ENCODE measurements around the gene OSBPL3. TPM values are rescaled to one million over a fixed set of nuclear protein-coding genes. Genes with fewer than 3 reads are reported as not detected.

Gene OSBPL3
- total and polyA plus RNA-seq, 4 donors: 0.28 to 3.0 (median 1.1) TPM

DNA sequence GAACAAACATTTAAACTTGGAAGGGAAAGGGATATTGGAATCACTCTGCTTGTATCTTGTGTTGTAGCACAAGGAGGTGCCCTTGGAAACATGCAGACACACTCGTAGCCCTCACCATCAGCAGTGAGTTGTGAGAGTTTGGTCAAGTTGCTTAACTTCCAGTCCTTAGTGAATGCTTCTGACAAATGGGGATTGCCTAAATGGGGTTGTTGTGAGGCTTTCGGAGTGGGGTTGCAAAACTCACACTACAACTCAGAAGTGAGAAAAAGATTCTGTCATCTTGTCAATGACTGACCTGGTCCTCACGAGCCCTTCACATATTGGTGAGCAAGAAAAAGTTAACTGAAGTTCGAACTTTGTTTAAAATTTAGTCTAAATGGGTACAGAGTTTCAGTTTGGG, 193.7 kb downstream of the OSBPL3 start:
- no peak for DNase-seq (ENCODE audit: low spot score)
- 83% methylated on average over 4 of the region's 4 CpGs for WGBS
- H3K4me3 ChIP-seq (ENCODE audit: low read depth in 1 of 3, low read length in 3 of 3): no peak overlapping the region
- no peak overlapping the region for H3K27ac ChIP-seq (ENCODE audit: low read depth in 1 of 2, low read length in 2 of 2)
- no peak for TF ChIP-seq YY1 (IDR thresholded peaks at IDR 0.05)
- no peak for TF ChIP-seq GABPA (IDR thresholded peaks at IDR 0.05 in 1 of 2, conservative IDR thresholded peaks at IDR 0.05 in 1 of 2)
- no peak for TF ChIP-seq RXRA (IDR thresholded peaks at IDR 0.05)
- TF ChIP-seq, protein P1, sequence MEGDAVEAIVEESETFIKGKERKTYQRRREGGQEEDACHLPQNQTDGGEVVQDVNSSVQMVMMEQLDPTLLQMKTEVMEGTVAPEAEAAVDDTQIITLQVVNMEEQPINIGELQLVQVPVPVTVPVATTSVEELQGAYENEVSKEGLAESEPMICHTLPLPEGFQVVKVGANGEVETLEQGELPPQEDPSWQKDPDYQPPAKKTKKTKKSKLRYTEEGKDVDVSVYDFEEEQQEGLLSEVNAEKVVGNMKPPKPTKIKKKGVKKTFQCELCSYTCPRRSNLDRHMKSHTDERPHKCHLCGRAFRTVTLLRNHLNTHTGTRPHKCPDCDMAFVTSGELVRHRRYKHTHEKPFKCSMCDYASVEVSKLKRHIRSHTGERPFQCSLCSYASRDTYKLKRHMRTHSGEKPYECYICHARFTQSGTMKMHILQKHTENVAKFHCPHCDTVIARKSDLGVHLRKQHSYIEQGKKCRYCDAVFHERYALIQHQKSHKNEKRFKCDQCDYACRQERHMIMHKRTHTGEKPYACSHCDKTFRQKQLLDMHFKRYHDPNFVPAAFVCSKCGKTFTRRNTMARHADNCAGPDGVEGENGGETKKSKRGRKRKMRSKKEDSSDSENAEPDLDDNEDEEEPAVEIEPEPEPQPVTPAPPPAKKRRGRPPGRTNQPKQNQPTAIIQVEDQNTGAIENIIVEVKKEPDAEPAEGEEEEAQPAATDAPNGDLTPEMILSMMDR (IDR thresholded peaks at IDR 0.05; ENCODE audit: low read depth, low read length, missing input control): no peak
- no peak for TF ChIP-seq NR2F2 (IDR thresholded peaks at IDR 0.05)
- no peak for TF ChIP-seq HNF4A (conservative IDR thresholded peaks at IDR 0.05)
- no peak for TF ChIP-seq HNF4G (IDR thresholded peaks at IDR 0.05)
- no peak for TF ChIP-seq RAD21 (IDR thresholded peaks at IDR 0.05)
- TF ChIP-seq, protein P2, sequence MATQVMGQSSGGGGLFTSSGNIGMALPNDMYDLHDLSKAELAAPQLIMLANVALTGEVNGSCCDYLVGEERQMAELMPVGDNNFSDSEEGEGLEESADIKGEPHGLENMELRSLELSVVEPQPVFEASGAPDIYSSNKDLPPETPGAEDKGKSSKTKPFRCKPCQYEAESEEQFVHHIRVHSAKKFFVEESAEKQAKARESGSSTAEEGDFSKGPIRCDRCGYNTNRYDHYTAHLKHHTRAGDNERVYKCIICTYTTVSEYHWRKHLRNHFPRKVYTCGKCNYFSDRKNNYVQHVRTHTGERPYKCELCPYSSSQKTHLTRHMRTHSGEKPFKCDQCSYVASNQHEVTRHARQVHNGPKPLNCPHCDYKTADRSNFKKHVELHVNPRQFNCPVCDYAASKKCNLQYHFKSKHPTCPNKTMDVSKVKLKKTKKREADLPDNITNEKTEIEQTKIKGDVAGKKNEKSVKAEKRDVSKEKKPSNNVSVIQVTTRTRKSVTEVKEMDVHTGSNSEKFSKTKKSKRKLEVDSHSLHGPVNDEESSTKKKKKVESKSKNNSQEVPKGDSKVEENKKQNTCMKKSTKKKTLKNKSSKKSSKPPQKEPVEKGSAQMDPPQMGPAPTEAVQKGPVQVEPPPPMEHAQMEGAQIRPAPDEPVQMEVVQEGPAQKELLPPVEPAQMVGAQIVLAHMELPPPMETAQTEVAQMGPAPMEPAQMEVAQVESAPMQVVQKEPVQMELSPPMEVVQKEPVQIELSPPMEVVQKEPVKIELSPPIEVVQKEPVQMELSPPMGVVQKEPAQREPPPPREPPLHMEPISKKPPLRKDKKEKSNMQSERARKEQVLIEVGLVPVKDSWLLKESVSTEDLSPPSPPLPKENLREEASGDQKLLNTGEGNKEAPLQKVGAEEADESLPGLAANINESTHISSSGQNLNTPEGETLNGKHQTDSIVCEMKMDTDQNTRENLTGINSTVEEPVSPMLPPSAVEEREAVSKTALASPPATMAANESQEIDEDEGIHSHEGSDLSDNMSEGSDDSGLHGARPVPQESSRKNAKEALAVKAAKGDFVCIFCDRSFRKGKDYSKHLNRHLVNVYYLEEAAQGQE (IDR thresholded peaks at IDR 0.05): no peak
- TF ChIP-seq, protein P3, sequence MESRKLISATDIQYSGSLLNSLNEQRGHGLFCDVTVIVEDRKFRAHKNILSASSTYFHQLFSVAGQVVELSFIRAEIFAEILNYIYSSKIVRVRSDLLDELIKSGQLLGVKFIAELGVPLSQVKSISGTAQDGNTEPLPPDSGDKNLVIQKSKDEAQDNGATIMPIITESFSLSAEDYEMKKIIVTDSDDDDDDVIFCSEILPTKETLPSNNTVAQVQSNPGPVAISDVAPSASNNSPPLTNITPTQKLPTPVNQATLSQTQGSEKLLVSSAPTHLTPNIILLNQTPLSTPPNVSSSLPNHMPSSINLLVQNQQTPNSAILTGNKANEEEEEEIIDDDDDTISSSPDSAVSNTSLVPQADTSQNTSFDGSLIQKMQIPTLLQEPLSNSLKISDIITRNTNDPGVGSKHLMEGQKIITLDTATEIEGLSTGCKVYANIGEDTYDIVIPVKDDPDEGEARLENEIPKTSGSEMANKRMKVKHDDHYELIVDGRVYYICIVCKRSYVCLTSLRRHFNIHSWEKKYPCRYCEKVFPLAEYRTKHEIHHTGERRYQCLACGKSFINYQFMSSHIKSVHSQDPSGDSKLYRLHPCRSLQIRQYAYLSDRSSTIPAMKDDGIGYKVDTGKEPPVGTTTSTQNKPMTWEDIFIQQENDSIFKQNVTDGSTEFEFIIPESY (IDR thresholded peaks at IDR 0.05): no peak
- no peak for TF ChIP-seq FOXA2 (IDR thresholded peaks at IDR 0.05)
- TF ChIP-seq EGR1 (IDR thresholded peaks at IDR 0.05; ENCODE audit: low read depth in 2 of 2): no peak
- H3K36me3 ChIP-seq (ENCODE audit: control insufficient read depth in 4 of 4, insufficient read depth in 3 of 4, low read depth in 1 of 4, low read length in 3 of 4): no peaks in the 10 kb centered on the region
- no peaks in the 10 kb centered on the region for H3K4me1 ChIP-seq (ENCODE audit: control insufficient read depth in 4 of 4, insufficient read depth in 4 of 4, low read length in 3 of 4)
- no peak overlapping the region for H3K9ac ChIP-seq (ENCODE audit: low read depth in 1 of 2, low read length in 2 of 2)
- no peaks in the 10 kb centered on the region for H3K9me3 ChIP-seq (ENCODE audit: control insufficient read depth in 4 of 4, low read length in 3 of 4)
- H3K27me3 ChIP-seq (ENCODE audit: control insufficient read depth in 4 of 4, insufficient read depth in 4 of 4, low read length in 3 of 4): no peaks in the 10 kb centered on the region

DNA sequence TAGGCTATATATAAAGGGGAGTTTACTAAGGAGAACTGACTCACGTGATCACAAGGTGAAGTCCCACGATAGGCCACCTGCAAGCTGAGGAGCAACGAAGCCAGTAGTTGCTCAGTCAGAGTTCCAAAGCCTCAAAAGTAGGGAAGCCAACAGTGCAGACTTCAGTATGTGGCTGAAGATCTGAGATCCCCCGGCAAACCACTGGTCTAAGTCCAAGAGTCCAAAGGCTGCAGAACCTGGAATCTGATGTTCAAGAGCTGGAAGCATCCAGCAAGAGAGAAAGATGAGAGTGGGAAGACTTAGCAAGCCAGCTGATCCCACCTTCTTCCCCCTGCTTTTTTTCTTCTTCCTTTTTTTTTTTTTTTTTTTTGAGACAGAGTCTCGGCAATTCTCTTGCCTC, 195.7 kb downstream of the OSBPL3 start:
- TF ChIP-seq FOXA1 (IDR thresholded peaks at IDR 0.05): no peak
- TF ChIP-seq NR2F2 (IDR thresholded peaks at IDR 0.05): no peak
- TF ChIP-seq RAD21 (IDR thresholded peaks at IDR 0.05): no peak
- no peak for TF ChIP-seq HNF4G (IDR thresholded peaks at IDR 0.05)
- no peak for TF ChIP-seq JUND (IDR thresholded peaks at IDR 0.05)
- TF ChIP-seq, protein P4, sequence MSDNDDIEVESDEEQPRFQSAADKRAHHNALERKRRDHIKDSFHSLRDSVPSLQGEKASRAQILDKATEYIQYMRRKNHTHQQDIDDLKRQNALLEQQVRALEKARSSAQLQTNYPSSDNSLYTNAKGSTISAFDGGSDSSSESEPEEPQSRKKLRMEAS (IDR thresholded peaks at IDR 0.05): no peak
- TF ChIP-seq, protein P1 (IDR thresholded peaks at IDR 0.05; ENCODE audit: low read depth, low read length, missing input control): no peak
- no peak for TF ChIP-seq FOXA2 (IDR thresholded peaks at IDR 0.05)
- TF ChIP-seq, protein P2 (IDR thresholded peaks at IDR 0.05): no peak
- TF ChIP-seq, protein P3 (IDR thresholded peaks at IDR 0.05): no peak
- Histone ChIP-seq H3K9me3 (ENCODE audit: control insufficient read depth in 4 of 4, low read length in 3 of 4) (no peaks in the 10 kb centered on the region), H3K9ac (ENCODE audit: low read depth in 1 of 2, low read length in 2 of 2) (no peak overlapping the region), H3K27ac (ENCODE audit: low read depth in 1 of 2, low read length in 2 of 2) (no peak overlapping the region), H3K27me3 (ENCODE audit: control insufficient read depth in 4 of 4, insufficient read depth in 4 of 4, low read length in 3 of 4) (no peaks in the 10 kb centered on the region), H3K36me3 (ENCODE audit: control insufficient read depth in 4 of 4, insufficient read depth in 3 of 4, low read depth in 1 of 4, low read length in 3 of 4) (no peaks in the 10 kb centered on the region), H3K4me3 (ENCODE audit: low read depth in 1 of 3, low read length in 3 of 3) (no peak overlapping the region), H3K4me1 (ENCODE audit: control insufficient read depth in 4 of 4, insufficient read depth in 4 of 4, low read length in 3 of 4) (no peaks in the 10 kb centered on the region)
- WGBS: 80% methylated on average over 5 of the region's 5 CpGs
- DNase-seq (ENCODE audit: low spot score): no peak

Measured in liver (tissue), 9 donors.